ENCODE data around the gene TAC4. TPM values are rescaled to one million over a fixed set of nuclear protein-coding genes. Genes with fewer than 3 reads are reported as not detected.

Gene TAC4
- total and polyA plus RNA-seq, 2 experiments from 2014 or later: not detected

DNA sequence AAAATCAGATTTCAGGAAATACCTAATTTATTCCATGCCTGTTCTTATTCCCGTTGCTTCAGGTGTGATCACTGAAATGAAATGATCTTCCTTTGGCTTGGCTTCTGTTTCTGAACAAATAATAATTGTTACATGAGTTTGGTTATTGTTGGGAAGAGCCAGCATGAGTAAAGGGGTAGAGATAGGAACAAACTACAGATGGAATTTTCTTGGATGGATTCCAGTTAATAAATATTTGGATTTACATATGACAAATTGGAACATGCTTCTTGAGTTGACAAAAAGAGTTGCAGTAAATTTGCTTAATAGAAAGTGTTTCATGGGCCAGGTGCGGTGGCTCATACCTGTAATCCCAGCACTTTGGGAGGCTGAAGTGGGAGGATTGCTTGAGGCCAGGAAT, 28.2 kb downstream of the TAC4 start:
- H4K20me1 ChIP-seq (ENCODE audit: insufficient read depth): no peaks in the 10 kb centered on the region
- peaks cover 38% of the 10 kb centered on the region; the same call in 1 of the 2 replicates for H3K36me3 ChIP-seq (ENCODE audit: low read depth)
- H2AFZ ChIP-seq: no peak overlapping the region
- no peaks in the 10 kb centered on the region for H3K27me3 ChIP-seq (replicated peaks; ENCODE audit: insufficient read depth)
- H3K9me2 ChIP-seq (ENCODE audit: insufficient read depth): no peaks in the 10 kb centered on the region
- no peaks in the 10 kb centered on the region for H3K9me3 ChIP-seq (ENCODE audit: low read depth)
- peaks cover 32% of the 10 kb centered on the region for H3K79me2 ChIP-seq (ENCODE audit: insufficient read depth)
- no peak overlapping the region for H3K4me3 ChIP-seq
- H3K9ac ChIP-seq: no peak overlapping the region
- 95 to 96% methylated on average over 2 of the region's 2 CpGs for WGBS, 2 experiments (ENCODE audit: low coverage in 1 of 2, low lambda C conversion rate in 2 of 2, missing lambda C conversion rate in 2 of 2)
- H3K27ac ChIP-seq: no peak overlapping the region
- TF ChIP-seq EZH2 (IDR thresholded peaks at IDR 0.05; ENCODE audit: insufficient read depth, poor library complexity, severe bottlenecking): no peak
- no peak for TF ChIP-seq EZH2phosphoT487 (IDR thresholded peaks at IDR 0.05; ENCODE audit: insufficient read depth, low read depth)
- peaks cover 23% of the 10 kb centered on the region for H3F3A ChIP-seq (ENCODE audit: insufficient read depth)
- DNase-seq: no peak
- no peak overlapping the region for H3K4me2 ChIP-seq (ENCODE audit: unreplicated experiment)
- peaks cover 29% of the 10 kb centered on the region for H3K4me1 ChIP-seq (ENCODE audit: insufficient read depth)
- in situ Hi-C loops (cut with MboI): no loop called here

- H3F3A ChIP-seq (ENCODE audit: insufficient read depth): peaks cover 23% of the 10 kb centered on the region
- H3K27me3 ChIP-seq (replicated peaks; ENCODE audit: insufficient read depth): no peaks in the 10 kb centered on the region
- H4K20me1 ChIP-seq (ENCODE audit: insufficient read depth): no peaks in the 10 kb centered on the region
- no peak for DNase-seq
- in situ Hi-C loops (cut with MboI): no loop called here
- H3K4me1 ChIP-seq (ENCODE audit: insufficient read depth): peaks cover 30% of the 10 kb centered on the region
- H3K36me3 ChIP-seq (ENCODE audit: low read depth): peaks cover 33% of the 10 kb centered on the region
- no peak overlapping the region for H3K9ac ChIP-seq
- H3K4me3 ChIP-seq: no peak overlapping the region
- no peak overlapping the region for H3K27ac ChIP-seq
- peaks cover 37% of the 10 kb centered on the region for H3K79me2 ChIP-seq (ENCODE audit: insufficient read depth)
- H3K9me2 ChIP-seq (ENCODE audit: insufficient read depth): no peaks in the 10 kb centered on the region
- TF ChIP-seq EZH2phosphoT487 (IDR thresholded peaks at IDR 0.05; ENCODE audit: insufficient read depth, low read depth) (no peak), EZH2 (IDR thresholded peaks at IDR 0.05; ENCODE audit: insufficient read depth, poor library complexity, severe bottlenecking) (no peak)
- no peak overlapping the region for H2AFZ ChIP-seq
- no peaks in the 10 kb centered on the region for H3K9me3 ChIP-seq (ENCODE audit: low read depth)
- H3K4me2 ChIP-seq (ENCODE audit: unreplicated experiment): no peak overlapping the region
- WGBS, 2 experiments (ENCODE audit: low coverage in 1 of 2, low lambda C conversion rate in 2 of 2, missing lambda C conversion rate in 2 of 2): 98 to 99% methylated on average over 5 of the region's 5 CpGs
These were observed 28.7 kb downstream of the TAC4 start for GRCh38 chr17:49819138-49819537.

DNA sequence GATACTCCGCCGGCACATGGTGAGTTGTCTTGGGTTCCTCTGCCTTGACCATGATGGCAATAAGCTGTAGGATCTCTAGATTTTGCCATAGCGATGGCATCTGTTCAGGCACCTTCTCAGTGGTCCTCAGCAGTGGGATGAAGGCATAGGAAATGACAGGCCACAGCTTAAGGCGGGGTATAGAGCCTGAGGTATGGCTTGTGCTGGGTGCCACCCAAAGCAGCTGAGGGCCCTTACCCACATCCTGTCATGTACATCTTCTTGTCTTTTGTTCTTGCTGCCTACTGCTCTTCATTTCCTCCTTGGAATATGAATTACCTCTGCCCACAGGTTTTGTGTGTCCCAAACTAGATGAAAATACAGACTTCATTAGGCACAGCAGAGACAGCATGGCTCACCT, 29.9 kb downstream of the TAC4 start:
- no peaks in the 10 kb centered on the region for H3K9me2 ChIP-seq (ENCODE audit: insufficient read depth)

GRCh38 chr17:49815761-49816281, 32.0 kb downstream of the TAC4 start:
- peak; percentile 52 for DNase-seq
- Histone ChIP-seq H3K27ac (peak overlapping the region; percentile 56), H3K9ac (peak overlapping the region; percentile 35), H3K9me3 (ENCODE audit: low read depth) (no peaks in the 10 kb centered on the region), H2AFZ (0 out of 2 replicates have a peak overlapping the region, but pooled peaks have one; percentile 1), H3K36me3 (ENCODE audit: low read depth) (peaks cover 39% of the 10 kb centered on the region), H3K79me2 (ENCODE audit: insufficient read depth) (peaks cover 44% of the 10 kb centered on the region), H3K4me1 (ENCODE audit: insufficient read depth) (peaks cover 26% of the 10 kb centered on the region), H3K4me2 (ENCODE audit: unreplicated experiment) (peak overlapping the region; percentile 47), H4K20me1 (ENCODE audit: insufficient read depth) (no peaks in the 10 kb centered on the region), H3K27me3 (replicated peaks; ENCODE audit: insufficient read depth) (no peaks in the 10 kb centered on the region), H3K4me3 (no peak overlapping the region), H3K9me2 (ENCODE audit: insufficient read depth) (no peaks in the 10 kb centered on the region), H3F3A (ENCODE audit: insufficient read depth) (peaks cover 27% of the 10 kb centered on the region)
- TF ChIP-seq EZH2 (IDR thresholded peaks at IDR 0.05; ENCODE audit: insufficient read depth, poor library complexity, severe bottlenecking) (no peak), EZH2phosphoT487 (IDR thresholded peaks at IDR 0.05; ENCODE audit: insufficient read depth, low read depth) (no peak)
- WGBS, 2 experiments (ENCODE audit: low coverage in 1 of 2, low lambda C conversion rate in 2 of 2, missing lambda C conversion rate in 2 of 2): 29 to 31% methylated on average over 9 of the region's 9 CpGs
- in situ Hi-C loops (cut with MboI): no loop called here

More for the DNA sequence above, 29.9 kb downstream of the TAC4 start:
- no peak overlapping the region for H3K4me2 ChIP-seq (ENCODE audit: unreplicated experiment)
- peaks cover 30% of the 10 kb centered on the region for H3K4me1 ChIP-seq (ENCODE audit: insufficient read depth)
- H3F3A ChIP-seq (ENCODE audit: insufficient read depth): peaks cover 18% of the 10 kb centered on the region
- no peaks in the 10 kb centered on the region for H3K27me3 ChIP-seq (replicated peaks; ENCODE audit: insufficient read depth)
- peaks cover 44% of the 10 kb centered on the region for H3K79me2 ChIP-seq (ENCODE audit: insufficient read depth)
- 94 to 95% methylated on average over 4 of the region's 4 CpGs for WGBS, 2 experiments (ENCODE audit: low coverage in 1 of 2, low lambda C conversion rate in 2 of 2, missing lambda C conversion rate in 2 of 2)
- DNase-seq: no peak
- no peak overlapping the region for H2AFZ ChIP-seq
- H3K9me3 ChIP-seq (ENCODE audit: low read depth): no peaks in the 10 kb centered on the region
- no peak overlapping the region for H3K9ac ChIP-seq
- H4K20me1 ChIP-seq (ENCODE audit: insufficient read depth): no peaks in the 10 kb centered on the region
- no peak for TF ChIP-seq EZH2 (IDR thresholded peaks at IDR 0.05; ENCODE audit: insufficient read depth, poor library complexity, severe bottlenecking)
- no peak for TF ChIP-seq EZH2phosphoT487 (IDR thresholded peaks at IDR 0.05; ENCODE audit: insufficient read depth, low read depth)
- no peak overlapping the region for H3K4me3 ChIP-seq
- no peak overlapping the region for H3K27ac ChIP-seq
- in situ Hi-C loops (cut with MboI): no loop called here
- H3K36me3 ChIP-seq (ENCODE audit: low read depth): peaks cover 33% of the 10 kb centered on the region
